GM19035 (cell line): Measurements from ENCODE around the gene PDE6A.

Experiments used
- ATAC-seq: cut with Tn5 transposase; IDR thresholded peaks from one replicate; pipeline ENCODE4 v1.9.1; 2021; ENCODE audit not compliant: unreplicated experiment

Gene PDE6A

DNA sequence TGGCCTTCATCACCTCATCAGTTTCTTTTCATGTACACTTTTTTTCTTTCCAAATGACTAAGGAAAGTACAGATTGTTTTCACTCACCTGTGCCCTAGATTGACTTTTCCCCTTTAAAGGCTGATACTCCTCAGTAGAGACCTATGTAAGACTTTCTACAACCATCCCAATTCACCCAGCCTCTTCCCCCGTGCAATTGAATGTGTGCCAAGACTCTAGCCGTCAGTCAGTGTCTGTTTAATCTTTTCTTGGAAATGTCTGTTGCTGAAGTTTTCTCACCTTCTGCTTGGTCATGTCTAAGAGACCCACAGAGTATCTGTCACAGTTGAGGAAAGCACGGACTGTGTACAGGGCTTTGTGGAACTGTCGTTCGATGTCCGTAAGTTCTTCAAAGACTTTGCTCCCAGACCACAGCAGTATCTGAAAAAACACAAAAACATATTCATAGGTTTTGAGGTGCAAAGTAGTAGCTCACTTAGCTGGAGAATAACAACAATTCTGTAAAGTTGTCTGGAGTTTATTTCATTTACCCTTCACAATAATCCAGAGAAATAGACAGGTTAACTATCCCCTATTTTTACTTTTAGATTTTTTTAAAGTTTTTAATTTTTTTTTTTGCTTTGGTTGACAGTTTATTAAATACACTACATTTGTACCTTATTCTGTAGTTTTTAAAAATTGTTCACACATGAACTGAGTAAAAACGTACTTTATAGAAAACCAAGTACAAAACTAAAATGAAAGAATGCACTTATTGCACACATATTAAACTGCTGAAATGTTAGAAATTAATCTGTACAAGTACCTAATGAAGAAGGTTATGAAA lies 13.6 kb downstream of the PDE6A start:
- no peak for ATAC-seq

DNA sequence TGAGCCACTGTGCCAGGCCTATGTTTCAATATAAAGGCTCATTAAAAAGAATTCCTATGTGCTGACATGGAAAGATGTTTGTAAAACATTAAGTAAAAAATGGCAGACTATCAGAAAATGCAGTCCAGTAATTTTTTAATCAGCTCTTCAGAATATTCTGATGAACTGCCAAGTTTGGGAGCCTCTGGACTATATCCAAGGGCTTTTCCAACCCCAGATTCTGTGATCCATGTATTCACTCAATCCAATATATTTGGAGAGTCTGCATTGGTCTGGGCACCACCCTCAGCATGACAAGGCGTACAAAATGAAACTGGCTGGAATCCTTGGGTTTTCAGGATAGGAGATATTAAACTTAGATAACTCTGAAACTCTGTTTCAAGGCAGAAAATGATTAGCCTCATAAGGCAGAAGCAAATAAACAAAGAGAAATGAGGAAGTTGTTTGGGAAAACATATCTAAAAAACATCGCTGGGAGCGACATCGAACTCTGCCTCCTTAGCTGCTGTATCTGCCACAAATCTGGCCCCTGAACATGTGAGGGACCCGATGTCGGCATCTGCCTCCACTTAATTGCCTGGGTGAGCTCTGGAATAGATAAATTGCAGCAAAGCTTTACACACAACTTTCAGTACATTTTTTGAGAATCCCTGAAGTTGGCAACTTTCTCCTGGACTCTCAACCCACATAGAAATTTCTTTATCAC lies 14.4 kb downstream of the PDE6A start:
- ATAC-seq: no peak

DNA sequence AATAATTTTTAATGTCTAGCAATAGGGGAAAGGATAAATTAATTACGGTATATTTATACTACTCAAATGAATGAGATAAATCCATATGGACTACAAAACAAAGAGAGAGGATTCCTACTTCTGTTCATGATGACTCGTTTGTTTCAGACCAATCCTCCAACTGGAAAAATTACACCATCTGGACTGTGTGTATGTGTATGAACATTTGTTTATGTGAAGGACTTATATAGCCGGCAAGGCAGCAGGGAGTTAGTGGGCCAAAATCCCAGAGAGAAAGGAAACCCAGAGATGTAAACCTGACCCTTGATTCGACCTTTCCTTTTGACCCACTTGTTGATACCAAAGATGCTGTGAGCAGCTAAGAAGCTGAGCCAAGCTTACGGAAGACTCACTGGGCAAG lies 20.1 kb downstream of the PDE6A start:
- no peak for ATAC-seq

DNA sequence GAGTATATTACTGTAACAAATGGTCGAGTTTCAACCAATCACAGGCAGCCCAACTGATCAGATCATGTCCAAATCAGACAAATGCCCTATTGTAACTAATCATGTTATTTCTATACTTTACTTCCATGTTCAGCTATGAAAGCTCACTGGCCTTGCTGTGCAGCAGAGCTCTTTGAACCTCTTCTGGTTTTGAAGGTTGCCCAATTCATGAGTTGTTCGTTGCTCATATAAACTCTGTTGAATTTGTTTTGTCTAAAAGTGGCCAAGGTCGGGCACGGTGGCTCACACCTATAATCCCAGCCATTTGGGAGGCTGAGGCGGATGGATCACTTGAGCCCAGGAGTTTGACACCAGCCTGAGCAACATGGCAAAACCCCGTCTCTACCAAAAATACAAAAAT lies 21.6 kb downstream of the PDE6A start:
- ATAC-seq: no peak

DNA sequence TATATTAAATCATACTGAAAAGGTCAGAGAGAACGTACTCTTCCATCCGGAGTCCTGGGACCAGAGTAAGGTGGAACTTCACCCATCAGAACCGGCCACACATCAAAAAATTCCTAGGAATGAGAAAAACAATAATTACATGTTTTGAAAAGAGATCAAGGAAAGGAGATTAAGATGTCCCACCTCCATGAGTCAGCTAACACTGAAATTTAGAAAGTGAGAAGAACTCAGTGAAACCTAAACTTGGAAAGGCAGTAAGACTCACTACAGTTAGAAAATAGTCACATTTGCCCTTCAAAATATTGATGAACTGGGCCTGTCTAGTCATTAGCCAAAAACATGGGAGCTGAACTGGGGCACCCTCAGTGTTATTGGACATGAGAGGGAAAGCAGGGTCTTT lies 23.0 kb downstream of the PDE6A start:
- ATAC-seq: no peak

DNA sequence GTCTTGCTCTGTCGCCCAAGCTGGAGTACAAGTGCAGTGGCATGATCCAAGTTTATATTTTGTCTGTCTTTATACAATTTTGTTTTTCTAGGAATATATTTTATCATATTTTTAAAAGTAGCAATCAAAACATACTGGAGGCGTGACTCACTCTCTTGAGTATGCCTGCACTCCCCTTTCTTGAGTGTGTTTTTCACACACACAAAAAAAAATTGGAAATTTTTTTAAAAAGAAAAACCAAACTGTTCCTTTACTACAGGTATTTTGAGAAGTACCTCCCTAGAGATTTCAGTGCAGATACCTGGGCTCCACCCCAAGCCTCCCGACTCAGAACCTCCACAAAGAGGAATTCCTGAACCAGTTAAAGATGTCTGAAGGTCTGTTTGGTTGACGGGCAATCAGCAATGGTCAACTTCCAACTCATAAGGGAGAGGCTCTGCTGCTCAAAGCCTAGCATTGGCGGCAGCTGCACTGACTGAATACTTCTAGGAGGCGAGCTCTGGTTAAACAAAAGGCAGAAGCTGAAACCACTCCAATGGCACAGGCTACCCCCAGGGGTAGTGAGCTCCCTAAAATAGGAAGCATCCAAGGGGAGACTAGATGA lies 27.4 kb downstream of the PDE6A start:
- no peak for ATAC-seq

DNA sequence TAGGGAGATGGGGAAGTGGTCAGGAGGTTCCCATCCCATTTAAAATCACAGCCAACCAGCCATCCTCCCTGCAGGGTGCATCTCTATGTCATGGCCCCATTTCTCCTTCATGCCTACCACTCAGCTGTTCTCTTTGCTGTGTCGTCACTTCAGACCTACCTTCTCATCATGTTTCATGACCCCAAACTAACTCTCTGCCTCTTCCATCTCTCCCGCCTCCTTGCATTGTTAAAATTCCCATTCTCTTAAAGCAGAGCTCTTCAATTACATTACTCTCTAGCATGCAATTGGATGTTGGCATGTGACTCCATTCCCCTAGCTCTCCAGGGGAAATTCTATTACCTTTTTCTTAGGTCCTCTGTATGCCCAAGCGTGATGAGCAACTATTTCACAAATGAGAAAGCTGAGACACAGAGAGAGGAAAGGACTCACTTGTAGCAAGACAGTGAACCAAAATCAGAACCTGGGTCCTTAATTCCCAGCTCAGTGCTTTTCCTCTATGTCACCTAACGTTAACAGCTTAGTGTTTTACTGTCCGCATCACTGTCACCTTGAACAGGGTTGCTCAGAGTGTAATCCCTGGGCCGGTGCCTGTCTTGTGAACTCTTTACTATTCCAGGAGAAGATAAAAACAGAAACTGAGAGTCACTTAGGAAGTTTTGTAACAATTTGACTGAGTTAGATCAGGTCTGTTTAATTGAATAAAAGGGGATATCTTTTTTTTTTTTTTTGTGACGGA lies 28.1 kb downstream of the PDE6A start:
- ATAC-seq: no peak

DNA sequence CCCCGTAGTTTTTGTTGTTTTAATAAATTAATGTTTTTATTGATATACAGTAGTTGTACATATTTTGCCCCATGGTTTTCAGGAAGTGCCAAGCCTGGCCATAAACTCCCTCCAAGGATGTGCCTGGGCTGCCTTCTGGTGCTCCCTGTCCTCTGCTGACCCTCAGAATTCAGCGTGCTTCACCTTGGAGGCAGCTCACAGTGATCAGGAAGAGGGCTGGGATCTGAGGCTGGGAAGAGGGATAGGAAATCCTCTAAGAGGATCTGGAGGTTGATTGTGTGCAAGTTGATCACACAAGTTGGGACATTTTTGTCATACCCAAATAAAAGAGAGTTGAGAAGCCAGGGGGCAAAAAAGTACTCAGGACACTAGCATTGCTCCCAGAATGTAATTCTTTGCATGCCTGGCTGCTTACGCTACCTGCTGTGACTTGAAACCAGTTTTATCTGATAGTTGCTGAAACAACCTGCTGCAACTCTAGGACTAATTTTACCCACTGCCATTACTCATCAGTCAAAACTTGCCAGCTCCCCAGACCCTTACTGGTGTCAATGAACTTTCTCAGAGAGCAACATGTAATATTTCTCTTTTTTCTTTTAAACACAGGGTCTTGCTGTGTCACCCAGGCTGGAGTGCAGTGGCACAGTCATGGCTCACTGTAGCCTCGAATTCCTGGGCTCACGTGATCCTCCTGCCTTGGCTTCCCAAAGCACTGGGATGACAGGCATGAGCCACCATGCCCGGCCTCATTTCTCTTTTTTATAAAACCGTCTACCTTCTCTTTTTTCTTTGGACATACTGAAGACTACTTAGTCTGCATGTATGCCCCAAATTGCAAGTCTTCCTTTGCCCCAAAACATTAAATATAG lies 29.0 kb downstream of the PDE6A start:
- no peak for ATAC-seq

DNA sequence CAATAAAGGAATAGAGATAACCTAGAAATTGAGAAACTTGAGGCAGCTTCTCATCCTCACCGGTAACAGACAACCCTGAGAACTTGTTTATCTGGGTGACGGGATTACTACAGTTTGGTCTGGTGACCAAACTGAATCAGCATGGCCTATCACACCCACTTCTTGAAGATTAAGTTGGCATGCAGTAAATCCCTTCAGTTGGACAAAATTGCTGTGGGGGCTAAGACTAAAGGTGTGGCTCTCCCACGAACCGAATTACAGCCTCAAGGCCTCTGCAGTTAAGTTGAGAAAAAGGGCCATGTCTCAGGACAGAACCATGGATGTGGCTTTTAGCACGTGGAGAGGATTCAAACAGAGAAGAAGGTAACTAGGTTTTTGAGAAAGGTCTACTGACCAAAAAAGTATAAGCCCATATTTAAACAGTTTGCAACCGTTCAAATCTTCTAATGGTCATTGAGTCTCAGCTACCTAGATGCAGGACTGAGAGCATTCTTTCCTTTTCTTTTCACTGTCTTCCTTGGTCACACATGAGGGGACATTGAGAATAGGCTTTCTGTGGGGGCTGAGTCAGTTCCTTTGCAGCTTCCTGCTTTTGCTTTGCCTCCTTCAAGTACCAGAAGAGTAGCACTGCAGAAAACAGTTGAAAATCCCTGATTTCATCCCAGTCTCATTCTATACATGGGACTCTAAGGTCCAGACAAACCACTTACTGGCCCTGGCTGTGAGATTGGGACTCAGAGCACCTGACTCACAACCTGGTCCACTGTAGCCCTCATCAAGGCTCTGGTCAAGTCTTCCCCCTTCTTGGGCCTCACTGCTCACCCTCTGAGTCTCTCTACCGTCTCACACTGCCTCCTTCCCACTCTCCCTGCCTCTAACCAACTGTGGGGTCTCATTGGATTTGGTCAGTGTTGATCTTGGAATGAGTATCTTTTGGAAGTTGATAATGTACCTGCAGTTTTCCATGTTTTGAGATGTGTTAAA lies 30.9 kb downstream of the PDE6A start:
- ATAC-seq: no peak

DNA sequence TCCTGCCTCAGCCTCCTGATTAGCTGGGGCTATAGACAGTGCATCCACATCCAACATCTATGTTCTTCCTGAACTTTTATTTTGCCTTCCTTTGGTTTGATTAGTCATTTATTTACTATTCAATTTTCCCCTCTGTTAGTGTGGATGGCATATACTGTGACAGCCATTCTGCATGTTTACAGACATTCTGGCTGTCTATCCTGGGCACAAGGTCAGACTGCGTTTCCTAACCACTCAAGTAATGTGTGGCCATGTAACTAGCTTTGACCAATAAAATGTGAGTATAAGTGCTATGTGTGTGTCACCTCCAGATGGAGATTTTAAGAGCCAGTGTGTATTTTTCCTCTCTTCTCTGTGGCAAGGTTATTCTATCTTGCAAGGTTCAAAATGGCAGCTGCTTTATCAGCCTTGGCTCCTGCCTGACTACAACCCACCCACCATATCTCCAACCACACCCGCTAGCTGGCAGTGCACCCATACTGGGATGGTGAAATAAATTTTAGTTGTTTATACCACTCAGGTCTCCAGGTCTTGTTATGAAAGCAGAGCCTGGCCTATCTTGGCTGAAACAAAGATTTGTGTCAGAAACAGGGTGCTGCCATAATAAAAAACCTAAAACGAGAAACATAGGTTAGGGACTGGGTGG lies 32.2 kb downstream of the PDE6A start:
- no peak for ATAC-seq

DNA sequence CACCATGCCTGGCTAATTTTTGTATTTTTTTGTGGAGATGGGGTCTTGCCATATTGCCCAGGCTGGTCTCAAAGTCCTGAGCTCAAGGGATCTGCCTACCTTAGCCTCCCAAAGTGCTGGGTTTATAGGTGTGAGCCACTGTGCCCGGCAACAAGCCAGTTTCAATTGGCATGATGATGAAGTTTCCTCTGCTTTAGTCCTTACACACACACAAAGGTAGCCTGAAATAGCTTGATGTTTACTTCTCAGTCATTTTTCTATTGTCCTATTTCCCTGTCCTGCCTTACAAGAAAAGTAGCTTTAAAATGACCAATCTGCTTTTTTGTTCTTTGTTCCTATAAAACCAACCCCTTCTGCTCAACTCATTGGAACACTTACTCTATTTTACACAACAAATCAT lies 33.6 kb downstream of the PDE6A start:
- no peak for ATAC-seq

DNA sequence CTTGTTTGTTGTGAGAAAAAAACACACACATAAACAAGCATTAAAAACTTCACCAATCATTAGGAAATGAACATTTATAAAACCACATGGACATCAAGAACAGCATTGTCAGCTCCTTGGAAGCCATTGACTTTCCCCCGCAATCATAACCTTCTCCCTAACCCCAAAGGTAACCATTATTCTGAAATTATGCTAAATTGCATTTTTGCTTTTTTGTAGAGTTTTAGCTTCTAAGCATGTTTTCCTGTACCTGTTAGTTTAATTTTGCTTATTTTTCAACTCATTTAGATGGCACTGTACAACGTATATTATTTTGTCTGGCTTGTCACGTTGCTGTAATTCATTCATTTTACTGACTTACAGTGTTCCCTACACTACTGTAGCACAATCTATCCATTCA lies 36.8 kb downstream of the PDE6A start:
- no peak for ATAC-seq

DNA sequence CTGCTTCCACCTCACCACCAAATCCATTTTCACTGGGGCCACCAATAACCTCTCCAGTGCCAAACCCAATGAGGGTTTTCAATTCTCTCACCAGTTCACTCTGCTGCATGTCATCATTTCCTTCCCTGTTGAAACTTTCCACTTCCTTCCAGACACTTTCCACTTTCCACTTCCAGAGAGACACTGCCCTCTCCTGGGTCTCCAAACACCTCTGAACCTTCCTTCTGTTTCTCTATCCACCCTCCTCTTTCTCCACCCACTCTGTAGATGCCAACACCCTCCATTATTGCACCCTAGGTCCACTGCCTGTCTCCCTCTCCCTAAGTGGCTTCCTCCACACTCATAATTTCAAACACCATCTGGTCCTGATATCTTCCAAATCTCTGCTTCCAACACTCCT lies 39.6 kb downstream of the PDE6A start:
- ATAC-seq: no peak

DNA sequence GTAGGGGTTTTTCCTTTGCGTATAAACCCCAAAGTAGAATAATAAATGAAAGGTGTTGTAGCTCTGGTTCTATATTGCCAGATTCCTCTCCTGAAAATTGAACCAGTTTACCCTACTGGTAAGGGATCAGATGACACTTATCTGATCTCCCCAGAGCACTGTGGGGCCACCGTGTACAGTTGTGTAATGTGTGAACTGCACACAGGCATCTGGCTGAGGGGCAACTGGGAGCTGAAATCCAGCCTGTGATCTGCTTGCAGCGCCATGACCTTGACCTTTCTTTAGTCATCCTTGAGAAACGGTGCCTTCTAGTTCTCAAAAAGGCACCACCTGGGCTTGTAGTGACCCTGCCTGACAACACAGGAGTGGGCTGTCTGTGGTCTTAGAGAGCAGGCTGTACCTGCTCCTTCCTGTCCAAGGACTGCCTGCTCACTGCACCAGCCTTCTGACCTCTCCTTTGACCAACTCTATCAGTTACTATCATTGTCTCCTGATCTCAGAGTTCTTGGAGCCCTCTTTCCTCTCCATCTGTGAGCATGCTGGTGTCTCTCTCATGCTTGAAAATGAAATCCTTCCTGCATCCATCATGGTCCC lies 40.2 kb downstream of the PDE6A start:
- no peak for ATAC-seq

DNA sequence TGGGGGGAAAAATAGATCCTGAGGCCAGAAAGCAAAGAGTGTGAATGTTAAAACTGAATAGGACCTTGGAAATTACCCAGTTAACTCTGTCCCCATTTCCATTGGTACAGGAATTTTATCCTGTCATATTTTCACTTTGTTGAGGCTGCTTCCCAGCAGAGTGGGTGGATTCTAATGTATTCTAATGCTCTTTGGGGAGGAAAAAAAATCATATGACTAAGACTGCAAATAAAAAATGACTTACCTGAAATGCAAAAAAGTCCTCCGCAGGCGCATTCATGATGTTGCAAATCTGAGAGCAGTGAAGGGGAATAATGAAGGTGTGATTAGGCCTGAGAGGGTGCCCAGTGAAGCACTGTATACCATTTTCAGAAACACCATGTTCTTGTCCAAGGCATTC lies 41.2 kb downstream of the PDE6A start:
- no peak for ATAC-seq

DNA sequence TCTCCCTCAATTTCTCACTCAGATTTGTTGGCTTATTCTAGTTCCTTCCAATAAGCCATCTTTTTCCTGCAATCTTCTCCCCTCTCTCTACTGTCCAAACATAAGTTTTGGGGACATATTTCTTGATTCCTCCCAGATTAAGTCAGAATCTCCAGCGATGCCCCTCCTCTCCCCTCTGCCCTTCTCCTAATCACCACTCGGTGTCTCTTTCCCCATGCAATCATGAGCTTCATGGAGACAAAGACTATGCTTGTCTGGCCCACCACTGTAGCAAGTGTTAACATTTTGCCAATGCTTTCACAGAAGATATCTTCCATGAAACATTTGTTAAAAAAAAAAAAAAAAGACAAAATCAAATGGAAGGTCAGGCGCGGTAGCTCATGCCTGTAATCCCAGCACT lies 42.4 kb downstream of the PDE6A start:
- ATAC-seq: no peak

DNA sequence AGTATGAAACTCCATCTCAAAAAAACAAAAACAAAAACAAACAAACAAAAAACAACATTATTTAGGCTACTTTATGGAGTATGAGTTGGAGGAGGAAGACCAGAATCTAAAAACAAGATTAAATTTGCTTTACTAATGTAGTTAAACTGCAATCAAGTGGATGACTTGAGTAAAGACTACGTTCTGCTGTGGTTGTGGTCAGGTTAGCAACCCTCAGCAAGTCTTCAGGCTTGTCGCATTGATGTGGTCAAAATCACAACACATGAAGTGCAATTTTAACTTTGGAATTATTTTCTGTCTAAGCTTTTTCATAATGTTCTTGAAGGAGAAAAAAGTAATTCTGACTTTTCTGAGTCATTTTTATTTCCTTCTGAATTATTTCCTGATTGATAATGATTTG lies 43.1 kb downstream of the PDE6A start:
- no peak for ATAC-seq

DNA sequence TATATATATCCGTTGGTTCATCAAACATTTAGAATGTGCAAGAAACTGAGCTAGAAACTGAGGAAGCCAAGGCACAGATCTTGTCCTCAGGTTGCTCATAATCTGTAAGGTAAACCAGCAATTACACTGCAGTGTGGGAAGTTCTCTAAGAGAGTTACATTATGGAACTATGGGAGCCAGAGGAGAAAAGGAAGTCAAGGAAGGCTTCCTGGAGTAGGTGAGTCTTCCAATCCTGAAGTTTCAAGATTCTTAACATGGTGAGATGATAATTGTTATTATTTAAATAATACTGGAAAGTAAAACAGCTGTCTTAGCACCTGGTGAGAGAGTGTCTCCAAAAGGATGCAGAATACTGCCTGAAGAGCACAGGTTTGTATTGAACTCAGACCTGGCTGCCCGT lies 44.2 kb downstream of the PDE6A start:
- no peak for ATAC-seq

DNA sequence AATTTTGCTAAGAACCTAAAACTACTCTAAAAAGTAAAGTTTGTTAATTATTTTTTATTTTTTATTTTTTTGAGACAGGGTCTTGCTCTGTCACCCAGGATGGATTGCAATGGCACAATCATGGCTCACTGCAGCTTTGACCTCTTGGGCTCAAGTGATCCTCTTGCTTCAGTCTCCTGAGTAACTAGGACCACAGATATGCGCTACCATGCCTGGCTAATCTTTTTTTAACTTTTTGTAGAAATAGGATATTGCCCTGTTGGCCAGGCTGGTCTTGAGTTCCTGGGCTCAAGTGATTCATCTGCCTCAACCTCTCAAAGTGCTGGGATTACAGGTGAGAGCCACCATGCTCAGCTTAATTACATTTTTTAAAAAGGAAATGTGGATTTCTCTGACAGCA lies 45.8 kb downstream of the PDE6A start:
- no peak for ATAC-seq
